ENCODE data around the gene FAM227A. TPM values are rescaled to one million over a fixed set of nuclear protein-coding genes. Genes with fewer than 3 reads are reported as not detected.
A peak's percentile ranks its signal among the peaks of the same experiment; 100 is the strongest.

FAM227A gene
- total and polyA plus RNA-seq, 2 of the 4 experiments (the other 2 are of a cell fraction), result 1.3 to 1.4 TPM

DNA sequence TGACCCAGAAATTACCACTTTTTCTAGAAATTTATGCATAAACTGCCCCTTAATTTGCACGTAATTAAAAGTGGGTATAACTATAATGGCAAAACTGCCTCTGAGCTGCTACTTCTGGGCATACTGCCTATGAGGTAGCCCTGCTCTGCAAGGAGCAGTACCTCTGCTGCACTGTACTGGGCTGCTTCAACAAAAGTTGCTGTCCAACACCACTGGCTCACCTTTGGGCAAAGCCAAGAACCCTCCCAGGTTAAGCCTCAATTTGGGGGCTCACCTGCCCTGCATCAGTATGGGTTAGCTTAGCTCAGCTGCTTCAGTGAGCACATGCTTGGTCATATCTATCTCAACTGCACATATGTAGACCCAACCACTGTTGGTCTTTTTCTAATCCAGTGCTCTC, 90.8 kb downstream of the FAM227A start (continued):
- TF ChIP-seq, protein P1, sequence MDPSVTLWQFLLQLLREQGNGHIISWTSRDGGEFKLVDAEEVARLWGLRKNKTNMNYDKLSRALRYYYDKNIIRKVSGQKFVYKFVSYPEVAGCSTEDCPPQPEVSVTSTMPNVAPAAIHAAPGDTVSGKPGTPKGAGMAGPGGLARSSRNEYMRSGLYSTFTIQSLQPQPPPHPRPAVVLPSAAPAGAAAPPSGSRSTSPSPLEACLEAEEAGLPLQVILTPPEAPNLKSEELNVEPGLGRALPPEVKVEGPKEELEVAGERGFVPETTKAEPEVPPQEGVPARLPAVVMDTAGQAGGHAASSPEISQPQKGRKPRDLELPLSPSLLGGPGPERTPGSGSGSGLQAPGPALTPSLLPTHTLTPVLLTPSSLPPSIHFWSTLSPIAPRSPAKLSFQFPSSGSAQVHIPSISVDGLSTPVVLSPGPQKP (IDR thresholded peaks at IDR 0.05; ENCODE audit: borderline replicate concordance, low read depth, low read length), result no peak
- TF ChIP-seq RAD21 (IDR thresholded peaks at IDR 0.05; ENCODE audit: low read length), result no peak

DNA sequence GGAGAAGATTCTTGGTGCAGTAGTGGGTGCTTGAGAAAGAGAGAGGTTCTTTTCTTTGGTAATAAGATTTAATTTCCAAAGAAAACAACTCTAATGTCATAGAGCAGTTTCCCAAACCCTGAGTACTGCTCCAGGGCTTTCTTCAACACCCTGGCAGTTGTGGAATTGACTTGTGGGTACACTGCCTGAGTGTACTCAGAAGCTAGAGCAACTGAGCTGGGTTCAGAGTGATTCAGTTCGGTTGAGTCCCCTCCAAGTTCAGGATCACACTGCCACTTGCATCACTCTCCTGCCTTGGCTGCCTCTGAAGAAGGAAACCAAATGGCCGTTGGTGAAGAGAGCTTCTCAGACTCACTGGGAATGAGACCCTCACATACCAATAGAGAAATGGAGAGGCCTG, 91.5 kb downstream of the FAM227A start:
- H3K4me2 ChIP-seq (ENCODE audit: low read depth, low read length), result no peak overlapping the region
- H3K4me3 ChIP-seq (ENCODE audit: insufficient read depth, low read depth, low read length), result no peak overlapping the region
- CTCF ChIA-PET, result no interaction called here
- no peak overlapping the region for H2AFZ ChIP-seq (replicated peaks; ENCODE audit: low read length, poor library complexity)
- H4K5ac ChIP-seq (ENCODE audit: low read depth, low read length), result no peak overlapping the region
- no peak overlapping the region for H3K18ac ChIP-seq (ENCODE audit: low read depth, low read length)
- no peak overlapping the region for H2BK5ac ChIP-seq (ENCODE audit: low read depth, low read length, poor library complexity, severe bottlenecking)
- no peaks in the 10 kb centered on the region for H3K36me3 ChIP-seq (ENCODE audit: control insufficient read depth, insufficient read depth, low read length)
- H3K79me1 ChIP-seq (ENCODE audit: low read depth in 1 of 2, low read length in 2 of 2), result no peaks in the 10 kb centered on the region
- H3K27me3 ChIP-seq (ENCODE audit: control insufficient read depth, insufficient read depth, low read length), result no peaks in the 10 kb centered on the region
- DNase-seq (peak; percentile 32), ATAC-seq (ENCODE audit: low read depth) (peak; percentile 35; the same call in 1 of the 2 replicates)
- H3K27ac ChIP-seq (ENCODE audit: insufficient read depth, low read length), result no peak overlapping the region
- H3K4ac ChIP-seq (ENCODE audit: low read depth, low read length), result no peak overlapping the region
- no peak overlapping the region for H3K23ac ChIP-seq (ENCODE audit: low read depth, low read length)
- no peak overlapping the region for H3K9ac ChIP-seq (ENCODE audit: low read depth, low read length)
- no CpG with 5 or more reads among the region's 2 CpGs for WGBS, 2 experiments (ENCODE audit: extremely low coverage in 2 of 2, insufficient read length in 1 of 2)
- no peak overlapping the region for H2BK20ac ChIP-seq (ENCODE audit: low read depth, low read length)
- BruUV-seq (replicated peaks), result no TSS peak
- H2BK120ac ChIP-seq (ENCODE audit: low read depth, low read length), result no peak overlapping the region
- H2AK9ac ChIP-seq (replicated peaks; ENCODE audit: low read depth, low read length, poor library complexity), result no peak overlapping the region
- dilution Hi-C loops (cut with HindIII; ENCODE audit: low sequenced_read_pairs, unreplicated experiment), result no loop called here
- H3K14ac ChIP-seq (replicated peaks; ENCODE audit: low read depth, low read length), result no peak overlapping the region
- no peak overlapping the region for H4K91ac ChIP-seq (ENCODE audit: insufficient read depth, low read depth, low read length)
- in situ Hi-C loops (cut with MboI; ENCODE audit: low sequenced_read_pairs), result no loop called here
- no peak overlapping the region for H2BK15ac ChIP-seq (ENCODE audit: low read depth, low read length)
- no peaks in the 10 kb centered on the region for H4K20me1 ChIP-seq (ENCODE audit: insufficient read depth, low read length)
- H3K9me1 ChIP-seq (ENCODE audit: insufficient read depth, low read length), result 0 out of 2 replicates have a peak, but pooled peaks cover 3% of the 10 kb centered on the region
- no peak overlapping the region for H2AK5ac ChIP-seq (ENCODE audit: low read depth, low read length)
- H3K4me1 ChIP-seq (ENCODE audit: control insufficient read depth, insufficient read depth, low read length), result no peaks in the 10 kb centered on the region
- H4K8ac ChIP-seq (ENCODE audit: low read depth in 2 of 2, low read length in 2 of 2), result no peak overlapping the region
- H3K56ac ChIP-seq (ENCODE audit: extremely low read depth, insufficient read depth, low read length), result no peak overlapping the region
- POLR2A ChIA-PET (ENCODE audit: unreplicated experiment), result no interaction called here
- H3K9me3 ChIP-seq (ENCODE audit: control insufficient read depth, insufficient read depth, low read length), result no peaks in the 10 kb centered on the region
- intact Hi-C loops (cut with micrococcal nuclease), result no loop called here
- TF ChIP-seq RFX5 (IDR thresholded peaks at IDR 0.05; ENCODE audit: low read depth, low read length) (no peak), RCOR1 (IDR thresholded peaks at IDR 0.05; ENCODE audit: insufficient replicate concordance, low read length) (no peak), RAD21 (IDR thresholded peaks at IDR 0.05; ENCODE audit: low read length) (no peak), MXI1 (IDR thresholded peaks at IDR 0.05; ENCODE audit: borderline replicate concordance, low read depth, low read length) (no peak), BHLHE40 (IDR thresholded peaks at IDR 0.05; ENCODE audit: low read depth, low read length) (no peak), POLR2A (IDR thresholded peaks at IDR 0.05; ENCODE audit: low read depth, low read length) (no peak), NFE2L2 (IDR thresholded peaks at IDR 0.05; ENCODE audit: low read depth, low read length) (no peak), MAFK (IDR thresholded peaks at IDR 0.05; ENCODE audit: low read depth, low read length) (no peak), SMC3 (IDR thresholded peaks at IDR 0.05; ENCODE audit: low read depth, low read length) (no peak), FOS (IDR thresholded peaks at IDR 0.05; ENCODE audit: low read depth, low read length) (no peak), CEBPB (IDR thresholded peaks at IDR 0.05; ENCODE audit: low read depth, low read length) (no peak), MAZ (IDR thresholded peaks at IDR 0.05; ENCODE audit: borderline replicate concordance, low read depth, low read length) (no peak)
- TF ChIP-seq, protein P2, sequence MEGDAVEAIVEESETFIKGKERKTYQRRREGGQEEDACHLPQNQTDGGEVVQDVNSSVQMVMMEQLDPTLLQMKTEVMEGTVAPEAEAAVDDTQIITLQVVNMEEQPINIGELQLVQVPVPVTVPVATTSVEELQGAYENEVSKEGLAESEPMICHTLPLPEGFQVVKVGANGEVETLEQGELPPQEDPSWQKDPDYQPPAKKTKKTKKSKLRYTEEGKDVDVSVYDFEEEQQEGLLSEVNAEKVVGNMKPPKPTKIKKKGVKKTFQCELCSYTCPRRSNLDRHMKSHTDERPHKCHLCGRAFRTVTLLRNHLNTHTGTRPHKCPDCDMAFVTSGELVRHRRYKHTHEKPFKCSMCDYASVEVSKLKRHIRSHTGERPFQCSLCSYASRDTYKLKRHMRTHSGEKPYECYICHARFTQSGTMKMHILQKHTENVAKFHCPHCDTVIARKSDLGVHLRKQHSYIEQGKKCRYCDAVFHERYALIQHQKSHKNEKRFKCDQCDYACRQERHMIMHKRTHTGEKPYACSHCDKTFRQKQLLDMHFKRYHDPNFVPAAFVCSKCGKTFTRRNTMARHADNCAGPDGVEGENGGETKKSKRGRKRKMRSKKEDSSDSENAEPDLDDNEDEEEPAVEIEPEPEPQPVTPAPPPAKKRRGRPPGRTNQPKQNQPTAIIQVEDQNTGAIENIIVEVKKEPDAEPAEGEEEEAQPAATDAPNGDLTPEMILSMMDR (conservative IDR thresholded peaks at IDR 0.05; ENCODE audit: low read depth, low read length), result no peak
- TF ChIP-seq, protein P3, sequence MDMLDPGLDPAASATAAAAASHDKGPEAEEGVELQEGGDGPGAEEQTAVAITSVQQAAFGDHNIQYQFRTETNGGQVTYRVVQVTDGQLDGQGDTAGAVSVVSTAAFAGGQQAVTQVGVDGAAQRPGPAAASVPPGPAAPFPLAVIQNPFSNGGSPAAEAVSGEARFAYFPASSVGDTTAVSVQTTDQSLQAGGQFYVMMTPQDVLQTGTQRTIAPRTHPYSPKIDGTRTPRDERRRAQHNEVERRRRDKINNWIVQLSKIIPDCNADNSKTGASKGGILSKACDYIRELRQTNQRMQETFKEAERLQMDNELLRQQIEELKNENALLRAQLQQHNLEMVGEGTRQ (IDR thresholded peaks at IDR 0.05; ENCODE audit: low read depth, low read length), result no peak

Data from IMR-90 (cell line).